Lower leg skin (tissue), 4 donors: ENCODE data around the gene CD19. TPM values are rescaled to one million over a fixed set of nuclear protein-coding genes. Genes with fewer than 3 reads are reported as not detected.
"Not testable (repeated sequence)": the region's sequence is repeated elsewhere in the genome, so short reads cannot be mapped to it uniquely, and the experiment has no call there.

Experiments used
- DNase-seq, 2 donors: peaks; one replicate each; pipeline ENCODE4 v3.0.0-alpha.2; 2019; ENCODE audit warnings: low spot score in 2 of 2
- H3K4me3 ChIP-seq: fragments of 200-600 bp; sonication (generic); 2 replicates; pipeline ENCODE4 v1.5.1; 2017; ENCODE audit warnings: mild to moderate bottlenecking, low read depth; ENCODE audit not compliant: poor library complexity, severe bottlenecking
- POLR2A ChIP-seq, 2 donors: fragments of 450-650 bp; IDR thresholded peaks; one replicate each; pipeline ENCODE4 v1.6.1; 2016 to 2017; ENCODE audit warnings: antibody characterized with exemption in 2 of 2, mild to moderate bottlenecking in 1 of 2, moderate library complexity in 1 of 2
- WGBS, 2 donors: methylation state at CpG; one replicate each; pipeline ENCODE4 v1.1.5; 2018; 5-methylcytosine and 5-hydroxymethylcytosine counted together
- intact Hi-C: fragments of 100-400 bp; cut with DNase I; formaldehyde crosslinking; loops from one replicate; pipeline ENCODE4 v1.15.0; 2023; ENCODE audit warnings: low total_unique reads
- total RNA-seq, 4 donors: library from RNA; depleted of rRNA; stranded (reverse); fragments of >200 nt; gene quantifications; one replicate each; pipeline ENCODE4 v1.1.0, GENCODE V29; 2016
- TF ChIP-seq, protein P1 (sequence below), 3 donors: fragments of 450-650 bp; IDR thresholded peaks; one replicate each; pipeline ENCODE4 v1.5.1; 2016; ENCODE audit warnings: antibody characterized with exemption in 3 of 3, mild to moderate bottlenecking in 3 of 3, moderate library complexity in 2 of 3

CD19 gene
- total RNA-seq, 4 donors from 2014 or later = 0.26 to 1.1 TPM; not detected in 2

DNA sequence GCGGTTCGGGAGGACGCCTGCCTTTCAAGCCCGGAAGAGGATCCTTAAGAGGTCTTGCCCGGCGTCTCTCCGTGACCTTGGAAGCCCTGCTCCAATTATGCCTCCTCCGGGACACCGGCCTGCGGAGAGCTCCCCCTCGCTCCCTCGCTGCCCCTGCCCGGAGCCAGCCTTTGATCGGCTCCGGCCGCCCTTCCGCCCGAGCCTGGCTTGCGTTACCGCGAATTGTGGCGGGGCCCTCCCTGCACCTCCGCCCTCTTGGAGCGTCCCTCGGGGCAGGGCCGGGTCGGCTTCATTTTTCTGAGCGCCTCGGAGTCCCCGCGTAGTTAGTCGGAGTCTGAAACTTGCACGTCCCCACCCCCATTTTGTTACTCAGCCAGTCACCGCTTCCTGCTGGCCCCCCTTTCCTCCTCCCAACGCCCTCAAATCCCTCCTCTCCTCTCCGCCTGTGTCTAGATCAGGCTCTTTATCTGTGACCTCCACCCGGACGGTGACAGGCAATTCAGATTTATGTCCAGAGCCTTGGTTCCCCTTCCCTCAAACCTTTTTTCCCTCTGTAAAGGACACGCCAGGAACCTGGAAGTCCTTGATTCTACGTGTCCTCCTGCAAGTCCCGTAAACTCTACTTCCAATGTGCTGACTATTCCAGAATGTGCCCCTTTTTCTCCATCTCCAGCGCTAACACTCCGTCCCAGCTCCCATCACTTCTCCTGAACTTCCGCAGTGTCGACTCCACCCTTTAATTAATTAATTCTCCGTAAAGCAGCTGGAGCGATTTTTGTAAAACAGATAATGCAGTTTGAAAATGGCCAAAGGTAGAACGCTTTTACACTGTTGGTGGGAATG lies 6.2 kb upstream of the CD19 start:
- peak; percentile 76 to 95 for DNase-seq
- intact Hi-C loops = no loop called here
- WGBS, 2 donors = 1% methylated on average over 40 to 45 of the region's 48 CpGs
- peak overlapping the region; percentile 73 for H3K4me3 ChIP-seq
- TF ChIP-seq POLR2A (IDR thresholded peaks at IDR 0.05) = no peak
- TF ChIP-seq, protein P1, sequence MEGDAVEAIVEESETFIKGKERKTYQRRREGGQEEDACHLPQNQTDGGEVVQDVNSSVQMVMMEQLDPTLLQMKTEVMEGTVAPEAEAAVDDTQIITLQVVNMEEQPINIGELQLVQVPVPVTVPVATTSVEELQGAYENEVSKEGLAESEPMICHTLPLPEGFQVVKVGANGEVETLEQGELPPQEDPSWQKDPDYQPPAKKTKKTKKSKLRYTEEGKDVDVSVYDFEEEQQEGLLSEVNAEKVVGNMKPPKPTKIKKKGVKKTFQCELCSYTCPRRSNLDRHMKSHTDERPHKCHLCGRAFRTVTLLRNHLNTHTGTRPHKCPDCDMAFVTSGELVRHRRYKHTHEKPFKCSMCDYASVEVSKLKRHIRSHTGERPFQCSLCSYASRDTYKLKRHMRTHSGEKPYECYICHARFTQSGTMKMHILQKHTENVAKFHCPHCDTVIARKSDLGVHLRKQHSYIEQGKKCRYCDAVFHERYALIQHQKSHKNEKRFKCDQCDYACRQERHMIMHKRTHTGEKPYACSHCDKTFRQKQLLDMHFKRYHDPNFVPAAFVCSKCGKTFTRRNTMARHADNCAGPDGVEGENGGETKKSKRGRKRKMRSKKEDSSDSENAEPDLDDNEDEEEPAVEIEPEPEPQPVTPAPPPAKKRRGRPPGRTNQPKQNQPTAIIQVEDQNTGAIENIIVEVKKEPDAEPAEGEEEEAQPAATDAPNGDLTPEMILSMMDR (IDR thresholded peaks at IDR 0.05) = no peak

DNA sequence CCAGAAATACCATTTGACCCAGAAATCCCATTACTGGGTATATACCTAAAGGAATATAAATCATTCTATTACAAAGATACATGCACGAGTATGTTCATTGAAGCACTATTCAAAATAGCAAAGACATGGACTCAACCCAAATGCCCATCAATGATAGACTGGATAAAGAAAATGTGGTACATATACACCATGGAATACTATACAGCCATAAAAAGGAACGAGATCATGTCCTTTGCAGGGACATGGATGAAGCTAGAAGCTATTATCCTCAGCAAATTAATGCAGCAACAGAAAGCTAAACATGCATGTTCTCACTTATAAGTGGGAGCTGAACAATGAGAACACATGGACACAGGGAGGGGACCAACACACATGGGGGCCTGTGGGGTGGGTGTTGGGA lies 5.5 kb upstream of the CD19 start:
- intact Hi-C loops, H3K4me3 ChIP-seq, DNase-seq: not testable (repeated sequence)
- WGBS, 2 donors = 54 to 56% methylated on average over 2 of the region's 2 CpGs

DNA sequence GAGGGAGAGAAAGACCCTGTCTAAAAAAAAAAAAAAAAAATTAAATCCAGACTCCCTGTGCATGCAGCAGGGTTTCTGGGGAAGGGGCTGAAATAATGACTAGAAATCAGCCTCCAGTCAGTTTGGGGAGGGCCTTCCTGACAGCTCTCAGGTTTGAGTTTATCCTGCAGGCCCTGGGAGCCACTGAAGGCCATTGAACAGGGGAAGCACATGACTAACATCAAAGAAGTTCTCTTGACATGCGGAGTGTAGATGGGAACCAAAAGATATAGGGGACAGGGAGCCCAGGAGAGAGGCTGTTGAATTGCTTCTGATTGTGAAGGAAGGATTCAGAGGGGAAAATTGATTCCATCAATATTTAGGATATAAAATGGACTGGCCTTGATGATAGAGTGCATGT lies 4.0 kb upstream of the CD19 start:
- no peak overlapping the region for H3K4me3 ChIP-seq
- DNase-seq = no peak
- WGBS, 2 donors = 92 to 95% methylated on average over 1 of the region's 1 CpG
- TF ChIP-seq POLR2A (IDR thresholded peaks at IDR 0.05) = no peak
- TF ChIP-seq, protein P1 (IDR thresholded peaks at IDR 0.05) = no peak
- intact Hi-C loops = no loop called here

DNA sequence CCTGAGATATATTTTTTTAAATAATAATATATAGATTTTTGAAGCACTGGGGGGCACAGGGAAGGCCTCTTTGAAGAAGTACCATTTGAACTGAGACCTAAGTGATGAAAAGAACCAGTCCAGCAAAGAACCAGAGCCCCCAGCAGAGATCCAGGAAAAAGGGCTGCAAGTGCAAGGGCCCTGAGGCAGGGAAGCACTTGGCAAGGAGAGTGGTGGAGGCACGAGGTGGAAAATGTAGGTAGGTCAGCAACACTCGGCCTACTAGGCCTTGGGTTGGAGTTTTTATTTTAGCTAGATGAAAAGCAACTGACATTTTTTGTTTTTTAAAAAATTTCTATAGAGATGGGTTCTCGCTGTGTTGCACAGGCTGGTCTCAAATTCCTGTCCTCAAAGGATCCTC lies 1.6 kb upstream of the CD19 start:
- no peak for TF ChIP-seq POLR2A (IDR thresholded peaks at IDR 0.05)
- TF ChIP-seq, protein P1 (IDR thresholded peaks at IDR 0.05) = no peak
- WGBS, 2 donors = 83 to 90% methylated on average over 3 of the region's 3 CpGs
- H3K4me3 ChIP-seq = no peak overlapping the region
- intact Hi-C loops = loop anchor here (2.0 kb wide), 1 partner anchor 15 kb away; no protein-coding TSS in a partner anchor
- DNase-seq = no peak

DNA sequence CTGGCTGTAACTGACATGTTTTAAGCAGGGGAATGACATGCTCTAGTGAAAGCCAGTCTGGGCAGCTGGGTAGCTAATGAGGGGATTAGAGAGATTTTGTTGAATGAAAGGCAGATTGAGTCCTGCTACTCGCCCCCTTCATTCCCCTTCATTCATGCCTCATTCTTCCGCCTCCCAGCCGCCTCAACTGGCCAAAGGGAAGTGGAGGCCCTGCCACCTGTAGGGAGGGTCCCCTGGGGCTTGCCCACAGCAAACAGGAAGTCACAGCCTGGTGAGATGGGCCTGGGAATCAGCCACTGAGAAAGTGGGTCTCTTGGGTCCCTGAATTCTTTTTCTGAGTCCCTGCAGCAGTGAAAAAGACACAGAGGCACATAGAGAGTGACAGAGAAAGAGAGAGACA lies 1.1 kb upstream of the CD19 start:
- intact Hi-C loops = loop anchor here (2.0 kb wide), 1 partner anchor 14 kb away; no protein-coding TSS in a partner anchor
- DNase-seq = no peak
- 74 to 90% methylated on average over 3 of the region's 3 CpGs for WGBS, 2 donors
- TF ChIP-seq POLR2A (IDR thresholded peaks at IDR 0.05) = no peak
- TF ChIP-seq, protein P1 (IDR thresholded peaks at IDR 0.05) = no peak
- no peak overlapping the region for H3K4me3 ChIP-seq

DNA sequence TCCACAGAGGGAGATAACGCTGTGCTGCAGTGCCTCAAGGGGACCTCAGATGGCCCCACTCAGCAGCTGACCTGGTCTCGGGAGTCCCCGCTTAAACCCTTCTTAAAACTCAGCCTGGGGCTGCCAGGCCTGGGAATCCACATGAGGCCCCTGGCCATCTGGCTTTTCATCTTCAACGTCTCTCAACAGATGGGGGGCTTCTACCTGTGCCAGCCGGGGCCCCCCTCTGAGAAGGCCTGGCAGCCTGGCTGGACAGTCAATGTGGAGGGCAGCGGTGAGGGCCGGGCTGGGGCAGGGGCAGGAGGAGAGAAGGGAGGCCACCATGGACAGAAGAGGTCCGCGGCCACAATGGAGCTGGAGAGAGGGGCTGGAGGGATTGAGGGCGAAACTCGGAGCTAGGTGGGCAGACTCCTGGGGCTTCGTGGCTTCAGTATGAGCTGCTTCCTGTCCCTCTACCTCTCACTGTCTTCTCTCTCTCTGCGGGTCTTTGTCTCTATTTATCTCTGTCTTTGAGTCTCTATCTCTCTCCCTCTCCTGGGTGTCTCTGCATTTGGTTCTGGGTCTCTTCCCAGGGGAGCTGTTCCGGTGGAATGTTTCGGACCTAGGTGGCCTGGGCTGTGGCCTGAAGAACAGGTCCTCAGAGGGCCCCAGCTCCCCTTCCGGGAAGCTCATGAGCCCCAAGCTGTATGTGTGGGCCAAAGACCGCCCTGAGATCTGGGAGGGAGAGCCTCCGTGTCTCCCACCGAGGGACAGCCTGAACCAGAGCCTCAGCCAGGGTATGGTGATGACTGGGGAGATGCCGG lies 769 bp downstream of the CD19 start:
- intact Hi-C loops = no loop called here
- no peak overlapping the region for H3K4me3 ChIP-seq
- TF ChIP-seq, protein P1 (IDR thresholded peaks at IDR 0.05) = no peak
- TF ChIP-seq POLR2A (IDR thresholded peaks at IDR 0.05) = no peak
- WGBS, 2 donors = 87 to 90% methylated on average over 20 of the region's 20 CpGs
- peak in 1 of 2 donors; percentile 49 for DNase-seq
